Keratinocyte (primary cell): Measurements from ENCODE around the gene ERVK3-1. TPM values are rescaled to one million over a fixed set of nuclear protein-coding genes. Genes with fewer than 3 reads are reported as not detected.

Experiments used
- DNase-seq: peaks from one replicate; pipeline ENCODE4 v3.0.0-alpha.2; 2011; ENCODE audit warnings: low read depth, missing footprints, low spot score
- FAIRE-seq: peaks from 2 replicates; lab custom pipeline; 2011; peaks lifted over from hg19 to GRCh38; lab: Jason Lieb, UNC
- H2AFZ ChIP-seq: 2 replicates; pipeline ENCODE4 v1.6.0; 2012; ENCODE audit warnings: low read length, control low read depth, inconsistent platforms; ENCODE audit not compliant: control insufficient read depth
- H3K27ac ChIP-seq: 2 replicates; pipeline ENCODE4 v1.5.1; 2011; ENCODE audit warnings: low read length; ENCODE audit not compliant: control insufficient read depth, insufficient read depth
- H3K27me3 ChIP-seq: 3 replicates; pipeline ENCODE4 v1.6.0; 2011; ENCODE audit warnings: low read length; ENCODE audit not compliant: control insufficient read depth, insufficient read depth; ENCODE audit errors: extremely low read depth
- H3K36me3 ChIP-seq, 2 experiments: 2 replicates in 1 of 2; 3 replicates in 1 of 2; pipeline ENCODE4 v1.5.1; 2011; ENCODE audit warnings: low read length in 2 of 2, mild to moderate bottlenecking in 1 of 2; ENCODE audit not compliant: control insufficient read depth in 2 of 2, insufficient read depth in 2 of 2; ENCODE audit errors: extremely low read depth in 1 of 2
- H3K4me1 ChIP-seq: 3 replicates; pipeline ENCODE4 v1.5.1; 2011; ENCODE audit warnings: low read length; ENCODE audit not compliant: control insufficient read depth, insufficient read depth; ENCODE audit errors: extremely low read depth
- H3K4me2 ChIP-seq: 3 replicates; pipeline ENCODE4 v1.6.0; 2011; ENCODE audit warnings: low read depth, low read length; ENCODE audit not compliant: control insufficient read depth, insufficient read depth; ENCODE audit errors: extremely low read depth
- H3K4me3 ChIP-seq, 3 experiments: fragments of 200-600 bp in 1 of 3; sonication (generic) in 1 of 3; 2 replicates in 2 of 3; 3 replicates in 1 of 3; pipeline ENCODE4 v1.5.1; 2011 to 2016; ENCODE audit warnings: low read length in 3 of 3, mild to moderate bottlenecking in 3 of 3, control low read depth in 2 of 3, inconsistent platforms in 1 of 3, low read depth in 1 of 3, mixed read lengths in 1 of 3, mixed run types in 1 of 3, moderate library complexity in 1 of 3; ENCODE audit not compliant: control insufficient read depth in 2 of 3, insufficient read depth in 2 of 3; ENCODE audit errors: extremely low read depth in 1 of 3
- H3K79me2 ChIP-seq: 2 replicates; pipeline ENCODE4 v1.6.0; 2012; ENCODE audit warnings: low read length; ENCODE audit not compliant: control insufficient read depth, insufficient read depth
- H3K9ac ChIP-seq: 3 replicates; pipeline ENCODE4 v1.6.0; 2011; ENCODE audit warnings: low read length; ENCODE audit not compliant: control insufficient read depth, insufficient read depth; ENCODE audit errors: extremely low read depth
- H3K9me1 ChIP-seq: 3 replicates; pipeline ENCODE4 v1.6.0; 2011; ENCODE audit warnings: low read length; ENCODE audit not compliant: control insufficient read depth, insufficient read depth; ENCODE audit errors: extremely low read depth
- H3K9me3 ChIP-seq: 2 replicates; pipeline ENCODE4 v1.5.1; 2012; ENCODE audit warnings: low read depth, low read length; ENCODE audit not compliant: control insufficient read depth
- H4K20me1 ChIP-seq: 3 replicates; pipeline ENCODE4 v1.6.0; 2011; ENCODE audit warnings: low read length; ENCODE audit not compliant: control insufficient read depth, insufficient read depth; ENCODE audit errors: extremely low read depth
- CTCF ChIP-seq, 3 experiments: IDR thresholded peaks in 1 of 3; conservative IDR thresholded peaks in 1 of 3; optimal IDR thresholded peaks in 1 of 3; 2 replicates in 2 of 3; 3 replicates in 1 of 3; pipeline versions ENCODE3 to v1.5.1; 2011; ENCODE audit warnings: low read length in 3 of 3, mild to moderate bottlenecking in 3 of 3, moderate library complexity in 2 of 3, control low read depth in 1 of 3, inconsistent platforms in 1 of 3; ENCODE audit not compliant: insufficient read depth in 2 of 3; ENCODE audit errors: extremely low read depth in 1 of 3
- EZH2 ChIP-seq: IDR thresholded peaks from one replicate; pipeline ENCODE4 v1.6.1; 2012; ENCODE audit warnings: inconsistent platforms, mild to moderate bottlenecking, low read length, moderate library complexity
- dilution Hi-C: fragments of 300-500 bp; cut with MboI; formaldehyde crosslinking; loops from one replicate; pipeline ENCODE4 v1.7.0; 2020; ENCODE audit warnings: low sequenced_read_pairs; ENCODE audit not compliant: extremely low pct_ligation_motif_present
- polyA plus RNA-seq, 5 experiments: library from polyadenylated mRNA; depleted of rRNA in 3 of 5; stranded (reverse) in 3 of 5; stranded (forward) in 1 of 5; unstranded in 1 of 5; fragments of >200 nt; gene quantifications; 1 replicate in 1 of 5; 2 replicates in 3 of 5; 3 replicates in 1 of 5; pipeline versions ENCODE4 v1.2.1 to v1.2.3, GENCODE V29; 2011 to 2012; ENCODE audit warnings: missing spikeins in 2 of 5, low read depth in 1 of 5, low replicate concordance in 1 of 5

Gene ERVK3-1
- polyA plus RNA-seq, 1 donor (not counting 4 experiments of a cell fraction or from before 2014, with no cell fraction given) = 48.6 TPM

- peaks cover 4% of the 10 kb centered on the region for H4K20me1 ChIP-seq
- no peaks in the 10 kb centered on the region for H3K27me3 ChIP-seq
- FAIRE-seq (no peak), DNase-seq (no peak)
- H2AFZ ChIP-seq = no peak overlapping the region
- TF ChIP-seq CTCF (optimal IDR thresholded peaks at IDR 0.05 in 1 of 3, IDR thresholded peaks at IDR 0.05 in 1 of 3, conservative IDR thresholded peaks at IDR 0.05 in 1 of 3; ENCODE audit: extremely low read depth in 1 of 3, insufficient read depth in 2 of 3, low read length in 3 of 3) = no peak
- H3K79me2 ChIP-seq = peaks cover 21% of the 10 kb centered on the region
- H3K36me3 ChIP-seq = peaks cover 26 to 38% of the 10 kb centered on the region in 2 experiments
- dilution Hi-C loops = no loop called here
- no peaks in the 10 kb centered on the region for H3K9me3 ChIP-seq
- no peak overlapping the region for H3K9ac ChIP-seq
- H3K4me1 ChIP-seq = peaks cover 1% of the 10 kb centered on the region
- H3K9me1 ChIP-seq = no peaks in the 10 kb centered on the region
- no peak overlapping the region for H3K27ac ChIP-seq
- no peak overlapping the region for H3K4me2 ChIP-seq
- H3K4me3 ChIP-seq = no peak overlapping the region
These were observed 6.2 kb downstream of the ERVK3-1 start for GRCh38 chr19:58311345-58311865.

GRCh38 chr19:58315580-58315979, 10.4 kb downstream of the ERVK3-1 start:
- Histone ChIP-seq H3K9me3 (no peaks in the 10 kb centered on the region), H3K4me3 (no peak overlapping the region), H3K4me2 (no peak overlapping the region), H3K9me1 (peaks cover 8% of the 10 kb centered on the region), H3K36me3 (peaks cover 18 to 25% of the 10 kb centered on the region in 2 experiments), H3K27me3 (no peaks in the 10 kb centered on the region), H2AFZ (no peak overlapping the region), H3K4me1 (peaks cover 18% of the 10 kb centered on the region), H4K20me1 (peaks cover 9% of the 10 kb centered on the region), H3K79me2 (peaks cover 2% of the 10 kb centered on the region), H3K9ac (no peak overlapping the region), H3K27ac (no peak overlapping the region)
- DNase-seq = no peak
- no peak for TF ChIP-seq EZH2
- TF ChIP-seq CTCF (optimal IDR thresholded peaks at IDR 0.05 in 1 of 3, IDR thresholded peaks at IDR 0.05 in 1 of 3, conservative IDR thresholded peaks at IDR 0.05 in 1 of 3; ENCODE audit: extremely low read depth in 1 of 3, insufficient read depth in 2 of 3, low read length in 3 of 3) = no peak
- FAIRE-seq = no peak
- dilution Hi-C loops = no loop called here
